ENCODE data around the gene RRP8.

The RRP8 gene

DNA sequence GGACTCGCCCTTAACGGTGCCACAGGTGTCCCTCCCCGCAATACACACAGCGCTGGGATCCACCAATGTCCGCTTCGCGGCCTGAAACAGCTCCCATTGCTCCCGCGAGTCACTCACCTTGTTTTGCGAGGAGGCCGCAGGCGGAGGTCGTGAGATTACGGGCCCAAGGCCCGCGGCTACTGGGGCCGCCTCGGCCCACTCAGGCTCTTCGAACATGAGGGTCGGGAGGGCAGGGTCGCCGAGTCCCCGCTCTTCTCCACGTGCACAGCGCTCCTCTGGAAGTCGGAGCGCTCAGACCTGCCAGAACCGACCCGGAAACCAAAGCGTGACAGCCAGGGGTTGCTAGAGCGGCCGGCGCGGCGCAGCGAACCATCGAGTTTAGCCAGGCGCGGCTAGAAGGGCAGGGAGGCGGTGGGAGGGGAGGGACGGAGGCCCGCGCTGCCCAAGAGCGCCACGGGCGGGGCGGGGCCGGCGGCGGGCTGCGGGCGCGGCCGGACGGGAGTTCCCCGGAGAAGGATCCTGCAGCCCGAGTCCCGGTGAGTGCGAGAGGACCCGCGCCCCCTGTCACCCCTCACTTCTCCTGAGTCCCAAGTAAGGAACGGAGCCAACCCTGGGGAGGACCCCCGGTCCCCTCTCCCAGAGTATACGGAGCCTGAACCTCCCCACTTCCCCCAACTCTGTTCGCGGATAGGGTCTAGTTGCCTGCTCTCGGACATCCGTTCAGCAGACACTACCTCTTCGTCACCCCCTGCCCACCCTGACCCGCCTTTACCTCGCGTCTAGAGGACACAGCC is at the start of gene RRP8, which contains the start of gene ILK:
Gene RRP8, minus strand, starts transcription at position 330 of the 794 bp plus-strand sequence. Its CDS starts 114 bp downstream, at position 216.
Gene ILK, plus strand, starts transcription at position 488 of the 794 bp plus-strand sequence. CDS start 498 bp downstream, outside the sequence.
- FAIRE-seq, result no peak

DNA sequence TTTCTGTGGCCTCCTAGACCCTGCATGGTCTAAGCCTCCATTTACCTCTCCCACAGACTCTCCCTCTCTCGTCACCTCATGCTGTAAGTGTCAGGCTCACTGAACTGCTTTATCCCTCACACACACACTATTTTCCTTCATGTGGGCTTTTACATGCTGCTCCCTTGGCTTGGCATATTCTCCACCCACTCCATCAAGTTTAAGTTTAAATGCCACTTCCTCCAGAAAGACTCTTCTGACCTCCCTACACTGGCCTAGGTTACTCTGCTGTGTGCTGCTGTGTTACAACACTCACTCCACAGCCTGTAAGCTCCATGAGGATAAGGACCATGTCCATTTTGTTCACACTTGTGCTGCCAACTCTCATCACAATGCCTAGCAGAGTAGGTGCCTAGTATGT is 49.7 kb upstream of the RRP8 start:
- FAIRE-seq, result no peak

DNA sequence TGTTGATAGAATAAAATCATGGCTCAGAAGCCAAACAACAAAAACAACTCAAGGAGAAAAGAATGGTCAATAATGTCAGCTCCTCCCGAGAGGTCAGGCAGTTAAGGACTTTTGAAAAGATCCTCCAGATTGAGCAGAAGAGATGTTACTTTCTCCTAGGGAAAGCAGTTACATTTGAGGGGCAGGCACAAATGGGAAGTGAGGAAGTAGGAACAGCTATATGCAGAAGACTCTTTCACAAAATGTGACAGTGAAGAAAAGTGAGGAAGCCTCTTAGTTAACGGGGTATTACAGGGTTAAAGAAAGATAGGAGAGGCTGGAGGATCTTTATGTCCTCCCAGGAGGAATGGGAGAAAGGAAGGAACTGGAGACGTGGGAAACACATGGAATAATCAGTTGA is 48.8 kb upstream of the RRP8 start:
- FAIRE-seq, result no peak

DNA sequence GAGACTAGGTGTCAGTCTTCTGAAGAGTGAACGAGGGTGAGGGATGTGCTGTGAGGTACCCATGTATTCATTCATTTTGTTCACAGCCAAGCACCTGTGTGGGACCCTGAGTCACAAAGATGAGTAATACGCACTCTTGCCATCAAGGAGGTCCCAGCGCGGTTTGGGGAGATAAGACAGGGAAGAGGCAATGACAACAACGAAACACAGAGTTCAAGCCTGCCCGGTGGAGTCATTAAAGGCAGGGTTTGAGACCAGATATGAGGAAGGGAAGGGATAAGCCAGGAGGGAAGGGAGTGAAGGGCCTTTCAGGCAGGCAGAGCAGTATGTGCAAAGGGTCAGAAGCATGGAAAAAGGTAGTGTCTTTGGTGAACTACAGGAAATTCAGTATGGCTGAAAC is 47.6 kb upstream of the RRP8 start:
- FAIRE-seq, result no peak

DNA sequence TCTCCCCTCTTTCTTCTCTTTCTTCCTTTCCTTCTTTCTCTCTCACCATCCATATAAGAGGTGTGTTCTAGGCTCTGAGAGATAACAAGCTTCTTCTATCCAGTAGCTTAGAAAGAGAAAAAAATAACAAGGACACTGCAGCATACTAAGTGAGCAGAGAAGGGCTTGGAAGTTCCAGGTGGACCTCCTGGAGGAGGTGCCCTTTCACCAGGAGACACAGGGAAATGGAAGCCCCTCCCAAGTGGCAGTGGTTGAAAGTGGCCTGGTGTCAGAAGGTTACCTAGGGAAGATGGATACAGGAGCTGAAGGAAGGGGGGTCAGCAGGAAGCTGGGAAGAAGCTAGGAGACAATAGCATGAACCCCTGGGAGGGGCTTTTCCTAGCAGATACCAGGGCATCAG is 46.7 kb upstream of the RRP8 start:
- FAIRE-seq, result no peak

DNA sequence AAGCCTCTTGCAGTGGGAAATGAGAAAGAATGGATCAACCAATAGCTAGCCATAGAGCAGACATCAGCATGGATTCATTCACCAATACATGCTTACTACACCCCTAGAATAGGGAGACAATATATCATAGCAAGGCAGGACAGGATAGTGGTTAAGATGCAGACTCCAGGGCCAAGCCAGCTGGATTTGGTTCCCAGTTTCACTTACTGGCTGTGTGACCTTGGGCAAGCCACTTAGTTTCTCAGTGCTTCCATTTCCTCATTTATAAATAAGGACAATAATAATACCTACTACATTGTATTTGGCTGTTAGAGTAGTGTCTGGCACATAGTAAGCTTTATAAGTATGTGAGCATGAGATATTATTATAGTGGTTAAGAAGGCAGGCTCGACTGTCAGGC is 45.1 kb upstream of the RRP8 start:
- no peak for FAIRE-seq

DNA sequence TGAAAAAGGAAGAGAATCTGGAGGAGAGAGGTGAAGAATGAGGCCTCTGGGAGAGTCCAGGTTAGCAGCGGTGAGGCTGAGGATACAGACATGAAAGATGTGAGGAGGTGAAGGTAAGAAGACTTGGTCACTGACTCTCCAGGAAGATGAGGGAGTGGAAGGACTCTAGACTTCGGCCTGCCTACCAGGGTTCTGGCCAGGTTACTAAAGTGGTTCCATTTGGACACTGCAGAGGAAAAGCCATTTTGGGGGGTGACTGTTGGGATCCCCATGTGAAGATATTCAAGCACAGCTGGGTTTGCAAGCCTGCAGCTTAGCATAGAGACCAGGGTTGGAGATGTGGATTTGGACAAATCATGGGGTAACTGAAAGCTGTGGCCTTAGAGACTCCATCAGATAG is 44.4 kb upstream of the RRP8 start:
- no peak for FAIRE-seq

DNA sequence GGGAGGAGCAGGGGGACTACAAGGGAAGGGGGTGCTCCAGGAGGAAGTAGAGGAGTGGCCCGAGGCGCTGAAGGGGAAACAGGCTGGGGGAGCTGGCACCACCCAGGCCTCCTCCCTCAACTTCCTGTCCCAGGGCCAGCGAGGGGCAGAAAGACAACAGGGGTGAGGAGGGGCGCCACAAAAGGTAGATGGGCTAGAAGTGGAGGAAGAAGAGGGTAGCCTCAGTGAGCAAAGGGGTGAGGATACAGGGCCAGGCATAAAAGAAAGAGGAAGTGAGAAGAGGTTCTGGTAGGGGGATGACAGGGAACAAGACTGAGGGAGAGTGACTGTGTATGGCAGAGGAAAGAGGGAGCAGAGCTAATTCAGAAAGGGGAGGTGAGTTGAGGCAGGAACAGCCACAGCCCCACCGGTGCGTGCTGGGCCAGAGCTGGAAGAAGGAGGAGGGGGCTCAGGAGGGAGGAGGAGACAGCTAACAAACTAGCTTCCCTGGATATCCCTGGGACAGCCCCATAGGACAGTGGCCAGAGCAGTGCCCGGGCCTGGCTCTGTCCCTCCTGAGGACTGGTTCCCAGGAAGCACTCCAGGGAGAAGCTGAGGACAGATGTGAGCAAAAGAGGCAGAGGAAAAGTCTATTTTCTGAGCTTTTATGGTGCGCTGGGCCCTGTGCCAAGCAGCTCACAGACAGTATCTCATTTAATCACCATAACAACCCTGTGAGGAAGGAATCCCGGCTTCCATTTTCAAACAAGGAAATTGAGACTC is 43.7 kb upstream of the RRP8 start:
- no peak for FAIRE-seq

DNA sequence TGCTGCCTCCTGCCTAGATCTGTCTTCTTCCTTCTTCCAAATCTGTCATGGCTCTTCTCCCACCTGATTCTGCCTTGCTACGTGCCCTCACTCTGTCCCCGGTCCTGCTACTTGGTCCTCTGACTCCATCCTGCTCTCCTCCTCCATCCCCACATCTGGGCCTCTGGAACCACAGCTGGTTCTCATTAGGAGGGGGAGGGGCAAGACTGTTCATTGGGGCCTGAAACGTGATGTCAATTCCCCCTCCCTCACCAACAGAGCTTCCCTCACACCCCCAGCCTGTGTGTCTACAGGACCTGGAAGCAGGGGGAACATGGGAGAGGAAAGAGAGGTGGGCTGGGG is 43.1 kb upstream of the RRP8 start:
- no peak for FAIRE-seq

DNA sequence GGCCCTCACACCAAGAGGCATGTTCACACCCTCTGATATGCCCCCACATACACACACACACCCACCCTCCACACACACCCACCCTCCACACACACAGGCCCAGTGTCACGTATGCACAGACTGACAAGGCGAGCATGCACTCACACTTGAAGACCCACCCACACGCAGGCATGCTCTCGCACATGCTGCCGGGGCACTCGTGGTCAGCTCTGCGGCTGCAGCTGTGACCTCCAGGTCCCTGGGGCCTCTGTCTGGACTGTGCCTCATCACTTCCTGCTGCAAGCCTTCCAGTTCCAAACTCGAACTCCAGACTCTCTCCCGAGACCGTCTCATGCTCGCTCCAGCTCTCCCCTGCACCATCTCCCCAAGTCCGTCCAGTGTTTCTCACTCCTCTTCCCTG is 42.7 kb upstream of the RRP8 start:
- FAIRE-seq, result no peak

DNA sequence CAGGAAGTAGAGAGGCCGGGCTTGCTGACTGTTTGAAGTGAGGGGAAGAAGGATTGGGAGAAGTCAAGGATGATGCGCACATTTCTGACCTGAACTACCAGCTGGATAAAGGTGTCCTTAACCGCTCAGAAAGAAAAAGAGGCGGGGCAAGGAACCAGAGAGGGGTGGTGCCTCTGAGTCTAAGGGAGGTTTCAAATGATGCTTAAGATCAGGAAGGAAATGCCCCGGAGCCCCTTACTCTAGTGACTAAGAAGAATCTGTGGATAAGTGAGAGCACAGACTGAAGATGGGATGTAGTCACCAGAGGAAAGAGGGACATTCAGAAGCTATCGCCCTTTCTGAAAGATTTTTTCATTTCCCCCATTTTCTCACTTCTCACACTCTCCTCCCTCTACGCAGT is 39.5 kb upstream of the RRP8 start:
- no peak for FAIRE-seq

DNA sequence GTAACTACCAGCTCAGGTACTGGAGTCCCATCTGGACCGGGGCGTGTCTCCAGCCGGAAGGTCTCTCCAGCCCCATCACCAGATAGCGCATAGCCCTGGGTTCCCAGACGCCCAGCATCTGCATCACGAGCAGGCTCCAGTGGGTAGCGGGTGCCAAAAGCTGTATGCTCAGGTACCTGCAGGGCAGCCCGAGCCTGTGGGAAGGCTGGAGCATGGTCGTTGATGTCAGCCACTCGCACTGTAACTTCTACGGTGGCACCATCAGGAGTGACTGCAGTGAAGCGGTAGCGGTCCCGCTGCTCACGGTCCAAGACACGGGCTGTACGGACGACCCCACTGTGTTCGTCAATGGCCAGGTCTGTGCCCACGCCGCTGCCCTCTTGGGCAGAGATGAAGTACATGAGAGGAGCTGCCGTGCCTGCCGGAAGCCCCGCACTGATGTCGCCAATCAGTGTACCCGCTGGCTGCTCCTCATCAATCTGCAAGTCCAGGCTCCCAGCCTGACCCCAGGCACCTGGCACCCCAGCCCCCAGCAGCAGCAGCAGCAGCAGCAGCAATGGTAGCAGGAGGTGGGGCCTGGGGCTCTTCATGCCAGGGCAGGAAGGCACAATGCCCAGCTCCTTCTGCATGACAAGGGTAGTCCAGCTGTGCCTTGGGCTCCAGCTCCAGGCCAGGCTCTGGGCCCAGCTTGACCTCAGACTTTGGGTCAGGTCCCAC is 37.7 kb upstream of the RRP8 start:
- no peak for FAIRE-seq

DNA sequence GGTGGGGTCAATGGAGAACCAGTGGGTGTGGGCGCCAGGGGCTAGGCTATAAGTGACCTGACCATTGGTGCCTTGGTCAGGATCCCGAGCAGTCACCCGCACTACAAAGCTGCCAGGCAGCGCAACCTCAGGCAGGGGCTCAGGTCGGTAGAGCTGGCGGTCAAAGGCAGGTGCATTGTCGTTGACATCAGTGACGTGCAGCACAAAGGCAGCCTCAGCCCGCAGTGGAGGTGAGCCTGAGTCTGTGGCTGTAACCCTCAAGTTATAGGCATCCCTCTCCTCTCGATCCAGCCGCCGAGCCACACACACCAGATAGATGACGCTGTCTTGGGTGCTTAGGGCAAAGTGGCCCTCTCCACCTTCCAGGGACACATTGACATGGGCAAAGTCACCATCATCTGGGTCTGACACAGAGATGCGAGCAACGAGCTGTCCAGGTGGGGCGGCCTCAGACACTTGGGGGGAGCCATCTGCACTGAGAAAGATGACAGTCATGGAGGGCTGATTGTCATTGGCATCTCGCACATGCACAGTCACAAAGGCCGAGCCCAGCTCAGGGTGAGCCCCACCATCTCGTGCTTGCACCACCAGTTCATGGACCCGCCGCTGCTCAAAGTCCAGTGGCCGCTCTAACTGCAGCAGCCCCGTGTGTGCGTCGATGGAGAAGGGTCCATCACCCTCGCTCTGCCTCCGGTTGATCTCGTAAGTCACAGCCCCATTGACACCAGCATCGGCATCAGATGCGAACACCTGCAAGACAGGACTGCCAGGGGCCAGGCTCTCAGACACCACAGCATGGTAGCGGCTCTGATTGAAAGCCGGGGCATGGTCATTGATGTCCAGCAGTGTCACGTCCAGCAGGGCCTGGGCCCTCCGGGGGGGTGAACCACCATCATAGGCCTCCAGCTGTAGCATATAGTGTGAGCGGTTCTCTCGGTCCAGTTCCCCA is 36.9 kb upstream of the RRP8 start:
- FAIRE-seq, result no peak

DNA sequence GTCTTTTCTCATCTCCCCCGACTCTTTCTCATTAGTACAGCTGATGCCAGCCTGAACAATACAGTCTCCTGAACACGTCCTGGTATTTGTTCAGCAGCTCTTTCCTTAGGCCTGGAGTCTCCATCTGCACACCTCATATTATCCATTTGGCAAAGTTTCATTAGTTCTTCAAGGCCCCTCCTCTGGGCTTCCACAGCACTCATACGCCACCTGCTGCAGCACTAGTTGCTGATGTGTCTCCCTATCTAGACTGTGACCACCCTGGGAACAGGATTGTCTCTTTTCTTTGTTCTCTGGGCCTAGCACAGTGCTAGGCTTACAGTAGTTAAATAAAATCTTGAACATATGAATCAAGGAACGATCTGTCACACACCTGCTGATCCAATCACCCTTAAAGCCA is 35.0 kb upstream of the RRP8 start:
- FAIRE-seq, result no peak

DNA sequence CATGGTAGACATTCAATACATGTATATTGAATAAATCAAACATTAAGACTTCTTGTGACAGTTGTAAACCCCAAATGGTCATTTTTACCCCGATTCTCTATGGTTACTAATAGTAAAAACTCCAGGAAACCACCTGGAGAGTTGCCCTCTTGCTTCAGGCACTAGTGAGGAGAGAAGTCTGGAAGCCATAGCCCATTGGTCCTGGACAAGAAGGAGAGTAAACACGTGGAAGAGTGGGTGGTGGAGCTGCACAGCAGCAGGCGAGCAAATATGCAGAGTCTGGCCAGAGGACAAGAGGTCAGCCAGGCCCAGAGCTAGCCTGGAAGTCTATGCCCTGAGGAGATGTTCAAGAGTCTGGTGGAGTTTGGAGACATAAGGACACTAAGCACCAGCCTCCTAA is 34.5 kb upstream of the RRP8 start:
- FAIRE-seq, result no peak

DNA sequence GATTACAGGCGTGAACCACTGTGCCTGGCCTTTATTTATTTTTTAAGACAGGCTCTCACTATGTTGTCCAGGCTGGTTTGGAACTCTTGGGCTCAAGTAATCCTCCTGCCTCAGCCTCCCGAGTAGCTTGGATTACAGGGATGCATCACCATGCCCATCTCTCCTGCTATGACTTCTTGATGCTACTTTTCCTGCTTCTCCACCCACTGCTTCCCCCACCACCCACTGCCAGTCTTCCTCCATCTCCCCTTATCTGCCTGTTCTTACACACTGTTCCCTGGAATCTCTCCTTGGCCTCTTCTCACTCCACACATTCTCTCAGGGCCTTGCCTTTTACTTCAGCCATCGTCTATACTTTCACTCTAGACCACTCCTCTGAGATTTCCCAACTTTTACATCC is 33.1 kb upstream of the RRP8 start:
- no peak for FAIRE-seq

DNA sequence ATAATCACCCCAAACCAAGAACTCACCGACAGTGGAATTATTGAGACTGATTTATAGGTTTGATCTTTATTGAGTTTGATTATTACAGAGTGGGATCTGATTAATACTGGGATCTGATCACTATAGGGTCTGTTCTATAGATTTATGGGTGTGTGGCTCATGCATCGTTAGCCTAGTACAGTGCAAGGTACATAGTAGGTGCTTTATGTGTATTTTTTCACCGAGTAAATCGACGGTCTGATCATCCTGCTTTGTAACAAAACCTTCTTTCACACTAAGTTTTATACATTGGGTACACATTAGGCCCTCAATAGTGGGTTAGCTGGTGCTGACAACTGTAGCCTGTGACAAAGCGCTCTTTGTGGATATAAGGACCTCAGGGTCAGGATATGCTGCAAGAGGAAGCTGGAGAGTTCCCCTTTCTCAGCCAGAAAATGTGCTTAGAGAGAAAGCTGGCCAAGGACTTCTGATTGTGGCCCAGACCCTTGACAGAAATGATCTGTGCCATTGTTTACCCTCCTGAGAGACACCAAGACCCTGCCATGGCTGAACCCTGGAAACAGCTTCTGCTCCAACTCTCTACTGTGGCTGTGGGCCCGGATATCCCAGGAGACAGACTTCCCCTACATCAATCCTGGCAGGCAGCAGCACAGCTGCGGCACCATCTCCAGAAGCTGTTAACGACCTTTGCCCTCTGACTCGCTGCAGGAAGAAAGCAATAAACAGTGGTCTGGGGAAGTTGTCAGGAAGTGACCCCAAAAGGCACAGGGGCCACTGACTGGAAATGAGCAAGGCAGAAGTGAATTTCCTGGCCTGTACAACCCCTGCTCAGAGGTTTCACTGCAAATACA is 31.9 kb upstream of the RRP8 start:
- no peak for FAIRE-seq

DNA sequence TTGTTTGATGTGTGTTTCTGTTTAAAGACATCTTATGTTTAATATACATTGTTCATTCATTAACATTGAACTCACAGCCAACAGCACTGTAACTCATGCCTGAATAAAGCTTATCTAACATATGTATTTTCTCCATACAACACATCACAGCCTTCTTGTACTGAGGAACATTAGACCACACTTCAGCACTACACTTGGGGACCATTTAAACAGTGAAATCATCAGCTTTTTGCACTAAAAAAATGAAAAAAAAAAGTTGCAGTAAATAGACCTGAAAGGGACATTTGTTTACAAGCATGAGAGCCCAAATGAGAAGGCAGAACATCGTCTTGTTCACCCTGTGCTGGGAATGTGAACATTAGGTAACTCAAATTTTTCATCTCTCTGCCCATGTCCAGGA is 31.1 kb upstream of the RRP8 start:
- no peak for FAIRE-seq

DNA sequence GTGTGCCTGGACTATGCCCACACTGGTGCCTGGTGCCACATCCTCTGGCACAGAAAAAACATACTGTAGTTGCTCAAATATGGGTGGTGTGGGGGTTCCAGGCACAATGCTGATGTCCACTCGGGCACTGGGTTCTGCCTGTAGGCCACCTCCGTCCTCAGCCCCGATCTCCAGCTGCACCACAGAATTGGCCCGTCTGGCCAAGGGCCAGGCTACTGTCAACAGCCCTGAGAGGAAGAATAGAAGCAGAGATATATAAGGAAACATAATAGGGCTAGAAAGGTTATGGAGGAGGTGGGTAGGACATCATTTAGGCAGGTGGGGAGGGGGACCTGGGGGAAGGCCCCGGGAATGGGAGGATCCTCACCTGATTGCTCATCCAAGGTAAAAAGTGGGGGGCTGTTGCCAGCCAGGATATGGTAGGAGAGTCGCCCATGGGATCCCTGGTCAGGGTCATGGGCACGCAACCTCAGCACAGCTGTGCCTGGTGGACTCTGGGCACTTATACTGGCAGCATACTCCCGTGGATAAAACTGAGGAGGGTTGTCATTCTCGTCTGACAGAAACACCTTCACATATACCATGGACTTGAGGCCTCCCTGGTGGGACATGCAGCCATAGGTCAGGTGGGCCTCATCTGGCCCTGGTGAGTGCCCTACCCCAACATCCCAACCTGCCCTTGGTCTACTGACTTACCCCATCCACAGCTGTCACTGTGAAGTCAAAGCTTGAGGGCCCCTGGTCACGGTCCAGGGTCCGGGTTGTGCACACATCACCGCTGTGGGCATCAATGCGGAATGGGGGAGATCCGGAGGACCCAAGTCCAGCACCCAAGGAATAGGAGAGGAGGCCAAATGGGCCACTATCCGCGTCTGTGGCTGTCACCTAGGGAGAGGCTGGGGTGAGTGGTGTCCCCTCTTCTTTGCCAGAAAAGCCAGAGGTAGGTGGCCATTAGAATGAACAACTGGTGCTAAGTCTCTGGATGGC is 30.3 kb upstream of the RRP8 start:
- no peak for FAIRE-seq
